GM12873 (cell line): ENCODE measurements around the gene SH3BGR.

Experiments
- TF ChIP-seq, protein P1 (sequence below): IDR thresholded peaks from 2 replicates; pipeline ENCODE4 v1.5.1; 2012; ENCODE audit warnings: low read depth, mild to moderate bottlenecking, moderate library complexity, low read length, control low read depth; ENCODE audit not compliant: insufficient read depth; ENCODE audit errors: missing control alignments

SH3BGR gene

DNA sequence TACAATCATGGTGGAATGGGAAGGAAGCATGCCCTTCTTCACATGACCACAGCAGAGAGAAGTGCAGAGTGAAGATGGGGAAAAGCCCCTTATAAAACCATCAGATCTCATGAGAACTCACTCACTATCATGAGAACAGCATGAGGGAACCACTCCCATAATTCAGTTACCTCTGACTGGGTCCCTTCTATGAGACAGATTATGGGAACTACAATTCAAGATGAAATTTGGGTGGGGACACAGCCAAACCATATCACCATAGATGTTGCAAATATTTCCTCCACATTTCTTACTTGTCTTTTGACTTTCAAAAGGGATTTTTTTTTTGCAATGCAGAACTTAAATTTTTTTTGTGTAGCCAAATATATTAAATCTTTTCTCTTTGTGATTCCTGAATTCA, 14.8 kb downstream of the SH3BGR start:
- TF ChIP-seq, protein P1, sequence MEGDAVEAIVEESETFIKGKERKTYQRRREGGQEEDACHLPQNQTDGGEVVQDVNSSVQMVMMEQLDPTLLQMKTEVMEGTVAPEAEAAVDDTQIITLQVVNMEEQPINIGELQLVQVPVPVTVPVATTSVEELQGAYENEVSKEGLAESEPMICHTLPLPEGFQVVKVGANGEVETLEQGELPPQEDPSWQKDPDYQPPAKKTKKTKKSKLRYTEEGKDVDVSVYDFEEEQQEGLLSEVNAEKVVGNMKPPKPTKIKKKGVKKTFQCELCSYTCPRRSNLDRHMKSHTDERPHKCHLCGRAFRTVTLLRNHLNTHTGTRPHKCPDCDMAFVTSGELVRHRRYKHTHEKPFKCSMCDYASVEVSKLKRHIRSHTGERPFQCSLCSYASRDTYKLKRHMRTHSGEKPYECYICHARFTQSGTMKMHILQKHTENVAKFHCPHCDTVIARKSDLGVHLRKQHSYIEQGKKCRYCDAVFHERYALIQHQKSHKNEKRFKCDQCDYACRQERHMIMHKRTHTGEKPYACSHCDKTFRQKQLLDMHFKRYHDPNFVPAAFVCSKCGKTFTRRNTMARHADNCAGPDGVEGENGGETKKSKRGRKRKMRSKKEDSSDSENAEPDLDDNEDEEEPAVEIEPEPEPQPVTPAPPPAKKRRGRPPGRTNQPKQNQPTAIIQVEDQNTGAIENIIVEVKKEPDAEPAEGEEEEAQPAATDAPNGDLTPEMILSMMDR, result no peak

DNA sequence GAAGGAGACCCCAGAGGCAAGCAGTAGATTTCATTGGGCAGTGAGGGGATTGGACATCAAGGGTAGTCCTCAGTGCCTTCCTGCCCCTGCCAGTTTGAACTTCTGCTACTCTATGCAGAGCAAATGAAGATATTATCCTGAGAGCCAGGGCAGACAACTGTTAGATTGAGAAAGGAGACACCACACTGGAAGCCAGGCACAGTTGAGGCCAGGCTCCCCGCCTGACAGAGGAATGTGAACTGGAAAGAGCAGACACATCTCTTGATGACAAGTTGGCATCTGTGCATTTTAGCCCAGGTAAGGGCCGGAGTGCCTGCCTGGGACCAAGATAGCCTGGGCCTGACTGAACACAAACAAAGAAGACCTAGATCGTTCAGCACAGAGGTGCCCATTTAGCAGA, 16.0 kb downstream of the SH3BGR start:
- TF ChIP-seq, protein P1, result no peak

DNA sequence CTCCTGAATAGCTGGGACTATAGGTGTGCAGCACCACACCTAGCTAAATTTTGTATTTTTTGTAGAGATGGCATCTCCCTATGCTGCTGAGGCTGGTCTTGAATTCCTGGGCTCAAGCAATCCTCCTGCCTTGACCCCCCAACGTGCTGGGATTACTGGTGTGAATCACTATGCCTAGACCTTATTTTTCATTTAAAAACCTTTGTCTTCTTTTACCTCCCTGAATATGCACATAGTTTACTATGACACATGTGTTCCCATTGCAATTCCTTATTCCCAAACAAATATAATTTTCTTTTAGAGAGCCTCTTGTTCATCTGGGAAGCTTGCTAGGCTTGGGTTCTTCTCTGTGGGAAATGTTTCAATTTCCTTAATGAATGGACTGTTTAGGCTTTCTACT, 16.8 kb downstream of the SH3BGR start:
- TF ChIP-seq, protein P1, result no peak

DNA sequence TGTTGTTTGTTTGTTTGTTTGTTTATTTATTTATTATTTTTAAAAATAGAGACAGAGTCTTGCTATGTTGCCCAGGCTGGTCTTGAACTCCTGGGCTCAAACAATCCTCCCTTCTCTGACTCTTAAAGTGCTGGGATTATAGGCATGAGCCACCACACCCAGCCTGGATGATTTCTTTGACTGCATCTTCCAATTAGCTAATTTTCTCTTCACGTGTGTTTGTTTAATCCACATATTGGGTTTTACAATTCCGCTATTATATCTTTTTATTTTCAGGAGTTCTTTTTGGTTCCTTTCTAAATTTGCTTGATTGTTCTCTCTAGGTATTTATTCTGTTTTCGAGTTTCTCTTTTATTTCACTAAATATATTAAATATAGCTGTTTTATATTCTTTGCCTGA, 19.8 kb downstream of the SH3BGR start:
- TF ChIP-seq, protein P1, result no peak

DNA sequence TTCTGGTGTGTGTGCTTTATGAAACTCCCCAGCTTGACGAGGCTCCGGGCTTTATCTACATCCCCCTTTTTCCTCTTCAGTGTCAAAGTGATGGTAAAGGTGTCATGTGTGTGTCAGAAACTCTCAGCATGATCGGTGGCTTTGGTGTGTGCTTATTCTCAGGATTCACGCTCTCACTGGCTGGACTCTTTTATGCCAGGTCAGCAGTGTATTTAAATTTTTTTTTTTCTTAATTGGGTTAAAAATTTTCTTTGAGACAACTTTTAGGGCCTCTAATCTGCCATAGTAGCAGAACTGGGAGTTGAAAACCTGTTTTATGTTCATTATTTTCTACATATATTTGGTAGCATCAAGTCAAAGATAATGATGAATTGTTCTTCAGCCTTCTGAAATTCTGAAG, 21.0 kb downstream of the SH3BGR start:
- TF ChIP-seq, protein P1, result no peak

DNA sequence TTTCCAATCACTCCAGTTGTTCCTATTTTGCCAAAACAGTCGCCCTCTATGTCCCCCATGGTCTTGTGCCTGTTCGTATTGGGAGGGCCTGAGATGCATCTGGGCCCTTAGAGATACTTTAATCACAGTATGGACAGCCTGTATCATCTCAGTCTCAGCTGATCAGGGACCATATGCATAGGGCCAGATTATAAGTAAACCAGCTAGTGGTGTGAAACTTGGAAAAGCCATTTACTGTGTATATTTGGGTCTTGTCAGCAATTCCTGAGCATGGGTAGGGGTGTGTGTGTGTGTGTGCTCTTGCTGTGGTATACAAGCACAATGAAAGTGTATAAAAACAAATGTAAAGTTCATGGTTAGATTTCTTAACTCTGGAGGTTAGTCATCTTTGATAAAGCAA, 22.8 kb downstream of the SH3BGR start:
- TF ChIP-seq, protein P1, result no peak

DNA sequence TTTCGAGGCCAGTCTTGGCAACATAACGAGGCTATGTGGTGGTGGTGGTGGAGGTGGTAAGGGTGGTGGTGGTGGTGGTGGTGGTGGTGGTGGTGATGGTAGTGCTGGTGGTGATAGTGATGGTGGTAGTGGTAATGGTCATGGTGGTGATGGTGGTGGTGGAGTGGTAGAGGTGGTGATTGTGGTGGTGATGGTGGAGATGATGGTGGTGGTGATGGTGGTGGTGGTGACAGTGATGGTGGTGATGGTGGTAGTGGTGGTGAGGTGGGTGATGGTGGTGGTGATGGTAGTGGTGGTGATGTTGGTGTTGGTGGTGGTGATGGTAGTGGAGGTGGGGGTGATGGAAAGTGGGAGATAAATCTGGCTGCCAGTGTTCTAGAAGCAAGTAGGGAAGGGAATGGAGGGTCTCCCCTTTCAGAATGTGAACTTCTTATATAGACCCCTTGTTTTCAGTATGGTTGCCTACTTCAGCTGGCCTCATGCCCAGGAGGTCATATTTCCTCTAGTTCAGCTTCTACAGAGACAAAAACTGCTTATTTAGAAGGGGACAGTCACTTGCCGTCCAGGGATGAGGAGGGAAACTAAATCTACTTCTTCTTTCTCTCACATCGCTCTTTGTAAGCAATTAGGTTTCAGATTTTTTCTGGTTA, 27.5 kb downstream of the SH3BGR start:
- TF ChIP-seq, protein P1, result no peak

DNA sequence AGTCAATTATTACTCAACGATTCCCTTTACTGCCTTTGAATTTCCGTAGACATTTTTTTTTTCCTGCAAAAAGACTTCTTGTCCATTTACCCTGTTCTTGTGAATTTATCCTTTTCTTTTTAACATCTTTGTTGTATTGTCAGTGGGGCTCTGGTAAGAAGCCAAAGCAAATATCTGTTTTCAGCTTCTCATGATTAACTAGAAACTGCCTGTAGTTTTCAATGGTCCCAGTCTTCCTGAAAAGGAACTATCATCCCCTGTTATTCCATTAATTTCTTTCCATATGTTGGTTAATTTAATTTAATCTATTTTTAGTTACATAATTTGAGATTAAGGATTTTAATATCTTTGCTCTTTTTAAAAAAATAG, 28.0 kb downstream of the SH3BGR start:
- TF ChIP-seq, protein P1, result no peak
